IMR-90 (cell line): ENCODE data around the gene COPS7B.

Experiments
- BHLHE40 ChIP-seq: fragments of 150-350 bp; IDR thresholded peaks from 2 replicates; pipeline ENCODE4 v1.6.1; 2016; ENCODE audit warnings: mild to moderate bottlenecking, low read depth, low read length
- CHD1 ChIP-seq: IDR thresholded peaks from 2 replicates; pipeline ENCODE4 v1.6.1; 2012; ENCODE audit warnings: low read depth, low read length, improper control_type of control experiment
- CTCF ChIP-seq: conservative IDR thresholded peaks from 2 replicates; pipeline ENCODE4 v1.5.1; 2012; ENCODE audit warnings: mild to moderate bottlenecking, low read depth, low read length, improper control_type of control experiment
- FOS ChIP-seq: fragments of 150-350 bp; IDR thresholded peaks from 2 replicates; pipeline ENCODE4 v1.6.1; 2016; ENCODE audit warnings: low read depth, low read length
- POLR2A ChIP-seq: IDR thresholded peaks from 2 replicates; pipeline ENCODE4 v1.6.1; 2012; ENCODE audit warnings: mild to moderate bottlenecking, low read depth, low read length
- RCOR1 ChIP-seq: IDR thresholded peaks from 2 replicates; pipeline ENCODE4 v1.6.1; 2012; ENCODE audit warnings: mild to moderate bottlenecking, low read length, improper control_type of control experiment; ENCODE audit not compliant: insufficient replicate concordance
- SMC3 ChIP-seq: fragments of 150-350 bp; IDR thresholded peaks from 2 replicates; pipeline ENCODE4 v1.6.1; 2016; ENCODE audit warnings: low read depth, mild to moderate bottlenecking, antibody characterized with exemption, low read length, moderate library complexity

GRCh38 chr2:231785822-231786176 is 446 bp upstream of the COPS7B start:
- TF ChIP-seq RCOR1 (no peak), POLR2A (no peak), CTCF (no peak), SMC3 (no peak), CHD1 (no peak), FOS (no peak), BHLHE40 (no peak)
